Stimulated activated CD4-positive, alpha-beta T cell treated with anti-CD3 and anti-CD28 coated beads, Interleukin-4, amount 100 ng/mL, for 24 hours (primary cell): Measurements from ENCODE around the gene THOC6.
"Not testable (repeated sequence)": the region's sequence is repeated elsewhere in the genome, so short reads cannot be mapped to it uniquely, and the experiment has no call there.

Experiments
- DNase-seq: peaks from one replicate; pipeline ENCODE4 v3.0.0-alpha.2; 2020

Gene THOC6

DNA sequence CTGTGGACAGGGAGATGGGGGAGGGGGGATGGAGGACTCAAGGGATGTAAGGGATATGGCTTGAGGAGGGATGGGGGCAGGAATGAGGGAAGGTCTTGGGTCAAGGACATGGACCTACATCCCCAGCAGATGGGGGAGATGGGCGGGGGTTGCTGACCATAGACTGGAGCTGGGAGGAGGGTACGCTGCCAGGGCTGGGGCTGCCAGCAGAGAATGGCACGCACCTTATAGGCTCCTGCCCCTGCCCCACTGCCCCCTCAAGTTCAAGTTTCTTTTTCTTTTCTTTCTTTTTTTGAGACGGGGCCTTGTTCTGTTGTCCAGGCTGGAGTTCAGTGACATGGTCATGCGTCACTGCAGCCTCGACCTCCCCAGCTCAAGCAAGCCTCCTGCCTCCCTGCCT lies 52.1 kb downstream of the THOC6 start:
- not testable (repeated sequence) for DNase-seq

DNA sequence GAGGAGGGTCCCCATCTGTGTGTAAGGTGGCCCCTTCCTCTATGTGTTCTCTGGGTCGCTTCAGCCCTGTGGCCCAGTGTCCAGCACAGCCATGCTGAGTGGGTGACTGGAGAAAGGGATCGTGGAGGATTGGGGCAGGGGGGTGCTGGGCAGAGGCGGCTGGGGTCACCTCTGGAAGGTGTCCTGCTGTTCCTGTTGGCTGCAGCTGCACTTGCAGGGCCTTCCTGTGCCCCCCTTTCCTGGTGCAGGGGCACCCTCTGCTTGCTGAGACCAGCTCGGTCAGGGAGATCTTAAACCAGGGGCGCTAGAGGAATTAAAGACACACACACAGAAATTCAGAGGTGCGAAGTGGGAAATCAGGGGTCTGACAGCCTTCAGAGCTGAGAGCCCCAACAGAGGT lies 52.7 kb downstream of the THOC6 start:
- DNase-seq: no peak
